GM18508 (cell line): ENCODE measurements around the gene ZNF132.
"Not testable (repeated sequence)": the region's sequence is repeated elsewhere in the genome, so short reads cannot be mapped to it uniquely, and the experiment has no call there.

Experiments used
- ATAC-seq: cut with Tn5 transposase; IDR thresholded peaks from one replicate; pipeline ENCODE4 v1.9.1; 2021; ENCODE audit warnings: moderate number of reproducible peaks; ENCODE audit not compliant: insufficient read depth, unreplicated experiment

ZNF132 gene

GRCh38 chr19:58409010-58409790 lies 30.8 kb downstream of the ZNF132 start:
- no peak for ATAC-seq

GRCh38 chr19:58408152-58409009 lies 31.6 kb downstream of the ZNF132 start, which contains the start of gene ZNF584:
ZNF584 (plus strand) TSS chr19:58408649; CDS start chr19:58409148, 499 bp downstream.
- no peak for ATAC-seq

- ATAC-seq, result no peak
Observed at GRCh38 chr19:58407658-58408151, 32.2 kb downstream of the ZNF132 start.

- no peak for ATAC-seq
Observed at GRCh38 chr19:58406818-58407657, 32.9 kb downstream of the ZNF132 start.

- not testable (repeated sequence) for ATAC-seq
Observed at GRCh38 chr19:58403920-58404478, 36.0 kb downstream of the ZNF132 start.

GRCh38 chr19:58401840-58402421 lies 38.0 kb downstream of the ZNF132 start:
- ATAC-seq, result no peak

GRCh38 chr19:58400916-58401839 lies 38.8 kb downstream of the ZNF132 start:
- ATAC-seq, result peak; percentile 94

- ATAC-seq, result no peak
Observed at GRCh38 chr19:58400316-58400915, 39.5 kb downstream of the ZNF132 start.

- no peak for ATAC-seq
Observed at GRCh38 chr19:58399903-58400302, 40.0 kb downstream of the ZNF132 start.

GRCh38 chr19:58398545-58398944 lies 41.4 kb downstream of the ZNF132 start:
- no peak for ATAC-seq

- no peak for ATAC-seq
Observed at GRCh38 chr19:58398087-58398486, 41.9 kb downstream of the ZNF132 start.

GRCh38 chr19:58397533-58398037 lies 42.4 kb downstream of the ZNF132 start:
- ATAC-seq, result no peak

- ATAC-seq, result no peak
Observed at GRCh38 chr19:58396691-58397532, 43.0 kb downstream of the ZNF132 start.

- no peak for ATAC-seq
Observed at GRCh38 chr19:58395979-58396627, 43.9 kb downstream of the ZNF132 start.

- no peak for ATAC-seq
Observed at GRCh38 chr19:58395220-58395978, 44.6 kb downstream of the ZNF132 start, which contains the start of gene RNF225. RNF225 (plus strand) TSS chr19:58395656; CDS start chr19:58396090, 434 bp downstream.

- no peak for ATAC-seq
Observed at GRCh38 chr19:58394821-58395219, 45.1 kb downstream of the ZNF132 start.
